GM21526 (cell line): ENCODE measurements around the gene SNTG2.
"Not testable (repeated sequence)": the region's sequence is repeated elsewhere in the genome, so short reads cannot be mapped to it uniquely, and the experiment has no call there.

ENCODE experiments used
- ATAC-seq: cut with Tn5 transposase; IDR thresholded peaks from one replicate; pipeline ENCODE4 v1.9.1; 2021; ENCODE audit warnings: moderate library complexity; ENCODE audit not compliant: unreplicated experiment, low FRiP score

Gene SNTG2

DNA sequence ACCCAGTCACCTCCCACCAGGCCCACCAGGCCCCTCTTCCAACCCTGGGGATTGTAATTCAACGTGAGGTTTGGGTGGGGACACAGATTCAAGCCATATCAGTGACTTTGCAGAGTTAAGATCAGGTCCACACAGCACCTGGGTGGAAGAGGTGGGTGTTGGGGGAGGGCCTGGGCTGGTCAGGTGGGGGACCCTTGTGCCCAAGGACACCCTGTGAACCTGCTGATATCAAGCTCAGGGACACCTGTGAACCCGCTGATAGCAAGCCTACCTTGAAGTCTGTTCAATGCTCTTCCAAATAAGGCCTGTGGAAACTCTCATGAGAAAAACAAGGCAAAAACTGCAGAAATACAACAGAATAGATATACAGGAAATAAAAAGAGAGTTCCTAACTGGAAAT is 442.7 kb downstream of the SNTG2 start:
- no peak for ATAC-seq

GRCh38 chr2:1394709-1395408 is 444.2 kb downstream of the SNTG2 start:
- ATAC-seq, result no peak

- ATAC-seq, result no peak
These were observed 446.7 kb downstream of the SNTG2 start for GRCh38 chr2:1397350-1397749.

DNA sequence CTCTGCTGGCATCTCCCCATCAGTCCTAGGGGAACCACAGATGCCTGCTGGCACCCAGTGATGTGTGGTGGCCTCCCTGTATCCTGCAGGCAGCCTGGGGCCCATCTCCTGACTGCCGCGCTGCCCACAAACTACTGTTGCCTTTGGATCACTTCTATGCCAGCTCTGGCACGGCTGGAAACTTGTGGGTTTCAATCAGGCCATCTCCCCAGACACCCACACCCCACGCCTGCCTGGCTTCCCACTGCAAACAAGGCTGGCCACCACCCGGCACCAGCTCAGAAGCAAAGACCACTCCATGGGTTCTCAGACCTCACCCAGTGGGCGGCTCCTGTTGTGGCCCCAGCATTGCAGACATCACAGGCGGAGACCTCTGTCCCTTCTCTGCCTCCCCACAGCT is 447.5 kb downstream of the SNTG2 start:
- no peak for ATAC-seq

DNA sequence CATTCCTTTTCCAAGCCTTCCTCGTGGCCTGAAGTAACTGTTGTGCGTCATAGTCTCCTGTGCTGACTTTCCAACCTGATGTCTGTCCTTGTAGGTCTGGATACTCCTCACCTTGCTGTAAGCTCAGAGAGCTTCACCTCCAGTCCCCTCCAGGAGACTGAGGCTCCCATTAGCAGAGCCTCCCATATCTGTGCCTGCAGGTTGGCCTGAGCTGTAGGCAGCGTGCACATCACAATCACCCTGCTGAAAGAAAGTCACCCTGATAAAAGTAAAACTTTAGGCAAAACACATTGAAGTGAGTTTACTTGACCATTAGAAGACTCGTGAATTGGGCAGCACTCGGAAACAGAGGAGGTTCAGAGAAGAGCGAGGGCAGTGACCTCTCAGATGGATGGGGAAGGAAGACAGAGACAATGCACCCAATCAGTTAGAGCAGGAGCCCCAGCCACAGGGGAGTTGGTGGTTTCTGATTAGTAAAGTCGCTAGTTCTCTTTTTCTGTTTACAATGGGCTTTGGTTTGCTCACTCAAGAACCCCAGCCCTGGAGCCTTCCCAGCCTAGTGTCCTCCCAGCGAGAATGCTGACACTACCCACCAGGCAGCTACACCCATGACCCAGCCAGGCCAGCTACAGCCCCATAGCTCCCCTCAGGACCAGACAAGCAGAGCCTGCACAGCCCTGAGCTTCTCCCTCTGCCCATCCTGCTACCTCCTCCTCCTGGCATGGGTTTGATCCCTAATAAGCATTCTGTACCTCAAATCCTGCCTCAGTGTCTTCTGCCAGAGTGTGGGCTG is 450.5 kb downstream of the SNTG2 start:
- peak; percentile 62 for ATAC-seq

DNA sequence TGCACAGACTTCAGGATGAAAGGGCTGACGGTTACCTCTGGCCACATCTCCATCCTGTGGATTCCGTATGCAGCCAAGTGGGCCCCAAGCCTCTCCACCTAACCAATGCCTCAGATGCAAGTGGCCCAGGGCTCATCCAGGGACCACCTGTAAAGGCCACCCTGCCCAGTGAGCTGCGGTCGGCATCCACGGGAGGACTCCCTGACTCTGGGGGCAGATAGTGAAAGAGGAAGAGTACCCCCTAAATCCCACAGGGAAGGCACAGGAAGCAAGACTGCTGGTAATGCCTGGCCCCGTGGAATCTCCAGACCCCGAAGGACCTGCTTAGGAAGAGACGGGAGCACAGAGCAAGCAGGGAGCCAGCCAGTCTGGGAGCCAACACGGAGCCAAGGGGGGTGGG is 451.4 kb downstream of the SNTG2 start:
- ATAC-seq, result no peak

- ATAC-seq, result no peak
These were observed 452.9 kb downstream of the SNTG2 start for GRCh38 chr2:1403565-1403964.

- no peak for ATAC-seq
These were observed 454.5 kb downstream of the SNTG2 start for GRCh38 chr2:1405124-1405523.

DNA sequence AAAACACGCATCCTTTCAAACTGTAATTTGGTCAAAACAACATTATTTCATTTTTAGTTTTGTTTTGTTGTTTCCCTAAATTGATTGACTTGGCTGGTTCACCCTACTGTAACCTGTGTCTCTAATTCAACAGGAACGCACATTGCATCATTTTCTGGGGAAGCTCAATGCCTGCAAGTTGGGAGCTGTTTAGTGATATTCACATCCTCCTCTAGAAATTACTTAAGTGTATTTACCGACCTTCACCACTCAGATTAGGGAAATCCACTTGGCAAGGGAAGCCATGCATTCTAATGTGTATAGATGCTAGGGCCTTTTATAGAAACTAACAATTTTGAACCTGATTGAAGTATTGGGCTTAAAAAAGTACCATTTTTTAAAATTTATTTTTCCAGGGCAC is 455.3 kb downstream of the SNTG2 start:
- no peak for ATAC-seq

DNA sequence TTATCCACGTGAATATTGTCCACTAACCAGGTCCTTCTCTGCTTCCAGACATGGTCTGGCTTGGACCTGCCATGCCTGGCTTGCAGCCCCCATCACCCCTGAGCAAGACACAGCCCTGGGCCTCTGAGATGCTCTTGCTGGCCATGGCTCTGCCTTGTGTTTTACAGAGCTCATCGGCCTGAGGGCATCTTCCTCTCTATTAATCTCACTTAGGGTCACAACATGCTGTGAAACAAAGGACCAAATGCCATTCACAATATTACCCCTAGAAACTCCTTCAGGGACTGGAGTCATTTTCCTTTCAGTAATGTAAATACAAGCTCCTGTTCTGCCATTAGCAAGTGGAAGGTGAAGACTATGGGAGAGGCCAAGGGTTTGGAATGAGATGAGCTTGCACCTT is 455.8 kb downstream of the SNTG2 start:
- ATAC-seq, result no peak

DNA sequence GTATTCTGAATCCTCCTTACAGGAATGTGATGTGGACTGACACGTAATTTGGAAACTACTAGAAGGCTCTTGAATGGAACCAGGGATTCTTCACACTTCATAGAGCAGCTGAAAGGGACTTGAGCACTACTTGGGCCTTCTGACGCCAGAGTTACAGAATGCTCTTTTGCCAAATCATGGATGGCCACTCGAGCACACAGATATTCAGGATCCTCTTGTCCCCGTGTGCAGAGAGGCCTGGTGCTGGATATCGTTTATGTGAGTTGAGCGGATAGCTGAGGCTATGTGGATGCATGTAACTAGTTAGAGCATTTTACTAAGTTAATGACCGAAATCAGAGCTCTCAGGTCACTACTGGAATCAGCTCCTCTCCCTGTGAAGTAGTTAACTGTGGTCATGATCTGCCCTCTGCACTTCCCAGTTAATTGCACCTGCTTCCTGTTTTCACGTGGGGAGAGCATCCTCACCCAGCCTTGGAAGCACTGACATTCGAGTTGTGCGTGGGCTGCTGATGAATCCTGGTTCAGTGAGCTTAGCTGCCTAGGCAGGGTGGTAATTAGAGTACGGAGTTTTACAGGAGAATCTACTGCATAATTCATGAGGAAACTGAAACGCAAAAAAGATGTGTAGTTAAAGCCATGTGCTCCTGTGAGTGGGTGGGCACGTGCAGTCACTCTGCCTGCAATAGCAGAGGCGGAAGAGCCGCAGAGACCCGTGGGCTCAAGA is 457.5 kb downstream of the SNTG2 start:
- ATAC-seq, result no peak

DNA sequence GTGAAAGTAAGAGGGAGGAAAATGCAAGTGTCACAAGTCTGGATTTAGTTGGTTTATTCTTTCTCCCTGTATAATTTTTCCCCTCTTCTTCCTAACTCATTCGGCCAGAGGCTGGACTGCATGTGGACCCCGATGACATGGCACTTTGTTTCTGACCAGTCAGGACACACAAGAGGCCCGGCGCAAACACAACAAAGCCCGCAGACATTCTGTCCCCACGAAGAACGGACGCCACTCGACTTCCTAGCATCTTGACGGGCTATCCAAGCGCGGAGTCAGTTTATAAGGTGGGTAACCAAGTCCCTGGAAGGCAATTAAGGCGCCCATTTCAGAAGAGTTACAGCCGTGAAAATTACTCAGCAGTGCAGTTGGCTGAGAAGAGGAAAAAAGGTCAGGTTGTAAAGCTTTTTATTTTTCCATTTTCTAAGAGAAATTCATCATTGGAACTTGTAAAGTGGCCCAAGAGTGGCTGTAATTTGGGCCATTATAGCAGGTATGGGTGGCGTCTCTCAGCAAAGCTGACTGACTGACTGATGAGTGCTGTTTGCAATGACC is 462.6 kb downstream of the SNTG2 start, which contains the start of gene TPO:
TPO (plus strand) TSS at position 308 of the 555 bp plus-strand sequence. CDS start 946 bp downstream, outside the sequence.
- no peak for ATAC-seq

DNA sequence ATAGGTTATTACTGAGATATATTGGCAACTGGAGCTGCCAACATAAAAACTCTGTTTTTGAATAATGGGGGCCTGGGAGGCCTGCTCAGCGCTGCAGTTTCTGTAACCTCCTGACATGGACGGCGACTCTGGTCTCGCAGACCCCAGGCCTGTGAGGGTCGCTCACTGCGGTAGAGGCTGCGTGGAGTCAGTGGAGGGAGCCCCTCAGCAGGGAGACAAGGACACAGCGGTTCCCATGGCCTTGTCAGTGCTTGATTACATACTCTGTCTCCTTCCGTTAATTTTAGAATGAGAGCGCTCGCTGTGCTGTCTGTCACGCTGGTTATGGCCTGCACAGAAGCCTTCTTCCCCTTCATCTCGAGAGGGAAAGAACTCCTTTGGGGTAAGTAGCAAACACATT is 463.5 kb downstream of the SNTG2 start:
- no peak for ATAC-seq

- ATAC-seq, result not testable (repeated sequence)
These were observed 464.3 kb downstream of the SNTG2 start for GRCh38 chr2:1414901-1415300.

GRCh38 chr2:1415501-1415900 is 464.9 kb downstream of the SNTG2 start:
- ATAC-seq, result no peak
